Measurements from ENCODE around the gene THOP1. TPM values are rescaled to one million over a fixed set of nuclear protein-coding genes. Genes with fewer than 3 reads are reported as not detected.

THOP1 gene
- total RNA-seq, 1 experiment from 2014 or later, result 143 TPM

DNA sequence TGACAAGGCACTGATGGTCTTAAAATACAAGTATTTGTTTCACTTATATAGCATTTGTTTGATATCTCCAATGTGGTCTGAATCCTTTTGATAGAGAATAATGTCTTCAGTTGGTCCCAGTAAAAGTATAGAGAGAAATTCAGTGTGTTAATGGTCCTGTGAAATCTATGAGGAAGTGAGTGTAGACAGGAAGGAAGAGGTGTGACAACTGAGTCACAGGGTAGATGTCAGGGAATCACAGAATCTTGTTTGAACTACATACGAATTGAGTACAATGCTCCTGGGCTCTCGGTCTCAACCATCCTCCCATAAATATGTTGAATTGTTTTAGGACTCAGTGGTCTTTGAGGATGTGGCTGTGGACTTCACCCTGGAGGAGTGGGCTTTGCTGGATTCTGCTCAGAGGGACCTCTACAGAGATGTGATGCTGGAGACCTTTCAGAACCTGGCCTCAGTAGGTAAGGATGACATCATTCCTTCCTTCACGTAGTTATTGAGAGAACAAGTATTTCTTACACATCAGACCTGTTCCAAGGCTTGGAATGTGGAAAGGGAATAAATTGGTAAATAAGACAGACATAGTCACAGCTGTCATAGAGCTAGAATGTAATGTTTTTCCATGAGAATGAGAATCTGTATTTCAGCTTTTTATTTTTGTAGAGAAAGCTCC, 65.1 kb downstream of the THOP1 start:
- H3K27ac ChIP-seq (ENCODE audit: low read length), result no peak overlapping the region
- TF ChIP-seq TCF7L2 (IDR thresholded peaks at IDR 0.05; ENCODE audit: low read depth, low read length) (no peak), POLR2AphosphoS5 (IDR thresholded peaks at IDR 0.05; ENCODE audit: low read depth, low read length) (no peak)
- TF ChIP-seq, protein P1, sequence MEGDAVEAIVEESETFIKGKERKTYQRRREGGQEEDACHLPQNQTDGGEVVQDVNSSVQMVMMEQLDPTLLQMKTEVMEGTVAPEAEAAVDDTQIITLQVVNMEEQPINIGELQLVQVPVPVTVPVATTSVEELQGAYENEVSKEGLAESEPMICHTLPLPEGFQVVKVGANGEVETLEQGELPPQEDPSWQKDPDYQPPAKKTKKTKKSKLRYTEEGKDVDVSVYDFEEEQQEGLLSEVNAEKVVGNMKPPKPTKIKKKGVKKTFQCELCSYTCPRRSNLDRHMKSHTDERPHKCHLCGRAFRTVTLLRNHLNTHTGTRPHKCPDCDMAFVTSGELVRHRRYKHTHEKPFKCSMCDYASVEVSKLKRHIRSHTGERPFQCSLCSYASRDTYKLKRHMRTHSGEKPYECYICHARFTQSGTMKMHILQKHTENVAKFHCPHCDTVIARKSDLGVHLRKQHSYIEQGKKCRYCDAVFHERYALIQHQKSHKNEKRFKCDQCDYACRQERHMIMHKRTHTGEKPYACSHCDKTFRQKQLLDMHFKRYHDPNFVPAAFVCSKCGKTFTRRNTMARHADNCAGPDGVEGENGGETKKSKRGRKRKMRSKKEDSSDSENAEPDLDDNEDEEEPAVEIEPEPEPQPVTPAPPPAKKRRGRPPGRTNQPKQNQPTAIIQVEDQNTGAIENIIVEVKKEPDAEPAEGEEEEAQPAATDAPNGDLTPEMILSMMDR (IDR thresholded peaks at IDR 0.05), result no peak
- no TSS peak for BruUV-seq (replicated peaks)
- H3K4me1 ChIP-seq (ENCODE audit: control insufficient read depth, insufficient read depth, low read length), result no peaks in the 10 kb centered on the region
- DNase-seq (ENCODE audit: low read depth, low spot score) (no peak), ATAC-seq (no peak)
- H3K9me3 ChIP-seq (ENCODE audit: control insufficient read depth, insufficient read depth, low read depth, low read length), result peaks cover 59% of the 10 kb centered on the region
- POLR2A ChIA-PET, result no interaction called here
- H3K27me3 ChIP-seq (ENCODE audit: control insufficient read depth, insufficient read depth, low read length), result no peaks in the 10 kb centered on the region
- in situ Hi-C loops (cut with HindIII; ENCODE audit: low pct_unique_long_range_greater_than_20kb, low sequenced_read_pairs), result no loop called here
- peaks cover 5% of the 10 kb centered on the region for H3K36me3 ChIP-seq (ENCODE audit: control insufficient read depth, insufficient read depth, low read length)
- CTCF ChIA-PET, result interaction anchor here (0.6 kb wide), 1 partner anchor 241 kb away, joined by 4 read pairs; no protein-coding TSS in a partner anchor
- no peak overlapping the region for H3K4me3 ChIP-seq (ENCODE audit: low read depth in 2 of 2, low read length in 2 of 2)
- intact Hi-C loops (cut with micrococcal nuclease; ENCODE audit: unreplicated experiment), result no loop called here

DNA sequence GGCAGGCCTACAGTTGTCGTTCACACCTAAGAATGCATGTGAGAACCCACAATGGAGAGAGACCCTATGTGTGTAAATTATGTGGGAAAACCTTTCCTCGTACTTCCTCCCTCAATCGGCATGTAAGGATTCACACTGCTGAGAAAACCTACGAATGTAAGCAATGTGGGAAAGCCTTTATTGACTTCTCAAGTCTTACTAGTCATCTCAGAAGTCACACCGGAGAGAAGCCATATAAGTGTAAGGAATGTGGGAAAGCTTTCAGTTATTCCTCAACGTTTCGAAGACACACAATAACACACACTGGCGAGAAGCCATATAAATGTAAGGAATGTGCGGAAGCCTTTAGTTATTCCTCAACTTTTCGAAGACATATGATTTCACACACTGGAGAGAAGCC, 67.3 kb downstream of the THOP1 start:
- Histone ChIP-seq H3K9me3 (ENCODE audit: control insufficient read depth, insufficient read depth, low read depth, low read length) (peaks cover 72% of the 10 kb centered on the region), H3K27me3 (ENCODE audit: control insufficient read depth, insufficient read depth, low read length) (no peaks in the 10 kb centered on the region), H3K36me3 (ENCODE audit: control insufficient read depth, insufficient read depth, low read length) (peaks cover 5% of the 10 kb centered on the region), H3K27ac (ENCODE audit: low read length) (no peak overlapping the region), H3K4me3 (ENCODE audit: low read depth in 2 of 2, low read length in 2 of 2) (no peak overlapping the region), H3K4me1 (ENCODE audit: control insufficient read depth, insufficient read depth, low read length) (no peaks in the 10 kb centered on the region)
- in situ Hi-C loops (cut with HindIII; ENCODE audit: low pct_unique_long_range_greater_than_20kb, low sequenced_read_pairs) (no loop called here), intact Hi-C loops (cut with micrococcal nuclease; ENCODE audit: unreplicated experiment) (no loop called here)
- ATAC-seq (no peak), DNase-seq (ENCODE audit: low read depth, low spot score) (no peak)
- CTCF ChIA-PET, result no interaction called here
- BruUV-seq (replicated peaks), result no TSS peak
- TF ChIP-seq, protein P1 (IDR thresholded peaks at IDR 0.05), result no peak
- TF ChIP-seq, protein P2, sequence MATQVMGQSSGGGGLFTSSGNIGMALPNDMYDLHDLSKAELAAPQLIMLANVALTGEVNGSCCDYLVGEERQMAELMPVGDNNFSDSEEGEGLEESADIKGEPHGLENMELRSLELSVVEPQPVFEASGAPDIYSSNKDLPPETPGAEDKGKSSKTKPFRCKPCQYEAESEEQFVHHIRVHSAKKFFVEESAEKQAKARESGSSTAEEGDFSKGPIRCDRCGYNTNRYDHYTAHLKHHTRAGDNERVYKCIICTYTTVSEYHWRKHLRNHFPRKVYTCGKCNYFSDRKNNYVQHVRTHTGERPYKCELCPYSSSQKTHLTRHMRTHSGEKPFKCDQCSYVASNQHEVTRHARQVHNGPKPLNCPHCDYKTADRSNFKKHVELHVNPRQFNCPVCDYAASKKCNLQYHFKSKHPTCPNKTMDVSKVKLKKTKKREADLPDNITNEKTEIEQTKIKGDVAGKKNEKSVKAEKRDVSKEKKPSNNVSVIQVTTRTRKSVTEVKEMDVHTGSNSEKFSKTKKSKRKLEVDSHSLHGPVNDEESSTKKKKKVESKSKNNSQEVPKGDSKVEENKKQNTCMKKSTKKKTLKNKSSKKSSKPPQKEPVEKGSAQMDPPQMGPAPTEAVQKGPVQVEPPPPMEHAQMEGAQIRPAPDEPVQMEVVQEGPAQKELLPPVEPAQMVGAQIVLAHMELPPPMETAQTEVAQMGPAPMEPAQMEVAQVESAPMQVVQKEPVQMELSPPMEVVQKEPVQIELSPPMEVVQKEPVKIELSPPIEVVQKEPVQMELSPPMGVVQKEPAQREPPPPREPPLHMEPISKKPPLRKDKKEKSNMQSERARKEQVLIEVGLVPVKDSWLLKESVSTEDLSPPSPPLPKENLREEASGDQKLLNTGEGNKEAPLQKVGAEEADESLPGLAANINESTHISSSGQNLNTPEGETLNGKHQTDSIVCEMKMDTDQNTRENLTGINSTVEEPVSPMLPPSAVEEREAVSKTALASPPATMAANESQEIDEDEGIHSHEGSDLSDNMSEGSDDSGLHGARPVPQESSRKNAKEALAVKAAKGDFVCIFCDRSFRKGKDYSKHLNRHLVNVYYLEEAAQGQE (IDR thresholded peaks at IDR 0.05; ENCODE audit: insufficient read depth in 1 of 2, low read depth in 2 of 2, low read length in 1 of 2), result no peak
- TF ChIP-seq TCF7L2 (IDR thresholded peaks at IDR 0.05; ENCODE audit: low read depth, low read length) (no peak), SIN3A (IDR thresholded peaks at IDR 0.05; ENCODE audit: borderline replicate concordance, insufficient read depth, low read depth, low read length) (no peak), POLR2AphosphoS5 (IDR thresholded peaks at IDR 0.05; ENCODE audit: low read depth, low read length) (no peak)
- POLR2A ChIA-PET, result no interaction called here

All from Panc1 (cell line).